ENCODE measurements around the gene ATG13. TPM values are rescaled to one million over a fixed set of nuclear protein-coding genes. Genes with fewer than 3 reads are reported as not detected.
A peak's percentile ranks its signal among the peaks of the same experiment; 100 is the strongest.

The ATG13 gene
- total RNA-seq, 2 experiments from 2014 or later: 95.7 to 102 TPM

DNA sequence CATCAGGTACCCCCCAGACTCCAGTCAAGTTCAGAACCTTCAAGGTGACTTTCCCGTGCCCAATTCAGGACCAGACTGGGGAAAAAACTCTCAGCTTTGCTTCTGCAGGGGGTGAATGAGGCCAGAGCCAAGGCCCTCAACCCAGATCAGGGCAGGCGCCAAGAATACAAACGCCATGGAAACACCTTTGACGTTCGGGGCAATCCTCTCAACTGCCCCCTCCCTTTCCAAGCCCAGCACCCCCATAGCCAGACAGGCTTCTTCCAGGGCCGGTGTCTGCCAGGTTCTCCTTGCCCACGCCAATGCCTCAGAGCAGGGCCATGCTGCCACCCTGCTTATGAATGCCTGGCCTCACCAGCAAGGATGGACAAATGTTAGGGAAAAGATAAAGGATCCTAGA is 77.3 kb downstream of the ATG13 start:
- peaks cover 27% of the 10 kb centered on the region for H3K4me1 Mint-ChIP-seq (ENCODE audit: low read depth)
- CTCF ChIA-PET: no interaction called here
- Histone ChIP-seq H3K4me3 (ENCODE audit: low read length) (no peak overlapping the region), H3K9me3 (ENCODE audit: control insufficient read depth in 1 of 2, insufficient read depth in 1 of 2, low read length in 2 of 2) (no peaks in the 10 kb centered on the region), H3K4me1 (ENCODE audit: insufficient read depth, low read length) (peaks cover 54% of the 10 kb centered on the region), H3K27me3 (ENCODE audit: control insufficient read depth in 1 of 2, insufficient read depth in 2 of 2, low read length in 2 of 2) (no peaks in the 10 kb centered on the region), H3K27ac (ENCODE audit: low read depth in 1 of 2, low read length in 2 of 2) (no peak overlapping the region), H3K36me3 (ENCODE audit: insufficient read depth, low read length) (peaks cover 61% of the 10 kb centered on the region)
- no peak for DNase-seq
- H3K9me3 Mint-ChIP-seq: no peaks in the 10 kb centered on the region
- TF ChIP-seq, protein P1, sequence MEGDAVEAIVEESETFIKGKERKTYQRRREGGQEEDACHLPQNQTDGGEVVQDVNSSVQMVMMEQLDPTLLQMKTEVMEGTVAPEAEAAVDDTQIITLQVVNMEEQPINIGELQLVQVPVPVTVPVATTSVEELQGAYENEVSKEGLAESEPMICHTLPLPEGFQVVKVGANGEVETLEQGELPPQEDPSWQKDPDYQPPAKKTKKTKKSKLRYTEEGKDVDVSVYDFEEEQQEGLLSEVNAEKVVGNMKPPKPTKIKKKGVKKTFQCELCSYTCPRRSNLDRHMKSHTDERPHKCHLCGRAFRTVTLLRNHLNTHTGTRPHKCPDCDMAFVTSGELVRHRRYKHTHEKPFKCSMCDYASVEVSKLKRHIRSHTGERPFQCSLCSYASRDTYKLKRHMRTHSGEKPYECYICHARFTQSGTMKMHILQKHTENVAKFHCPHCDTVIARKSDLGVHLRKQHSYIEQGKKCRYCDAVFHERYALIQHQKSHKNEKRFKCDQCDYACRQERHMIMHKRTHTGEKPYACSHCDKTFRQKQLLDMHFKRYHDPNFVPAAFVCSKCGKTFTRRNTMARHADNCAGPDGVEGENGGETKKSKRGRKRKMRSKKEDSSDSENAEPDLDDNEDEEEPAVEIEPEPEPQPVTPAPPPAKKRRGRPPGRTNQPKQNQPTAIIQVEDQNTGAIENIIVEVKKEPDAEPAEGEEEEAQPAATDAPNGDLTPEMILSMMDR (IDR thresholded peaks at IDR 0.05): no peak
- H3K27me3 Mint-ChIP-seq: no peaks in the 10 kb centered on the region
- POLR2A ChIA-PET: interaction anchor here (0.9 to 10.9 kb wide), 2 partner anchors 11 to 22 kb away, joined by 3 to 146 read pairs; no protein-coding TSS in a partner anchor
- H3K4me3 Mint-ChIP-seq: no peak overlapping the region
- no peak overlapping the region for H3K27ac Mint-ChIP-seq
- no peak for ATAC-seq (ENCODE audit: poor library complexity)
- H3K36me3 Mint-ChIP-seq (ENCODE audit: low read depth): peaks cover 66% of the 10 kb centered on the region
- intact Hi-C loops (cut with DNase I, micrococcal nuclease): loop anchor here in 1 of 2 experiments (10.0 kb wide), 1 partner anchor 580 kb away; no protein-coding TSS in a partner anchor

DNA sequence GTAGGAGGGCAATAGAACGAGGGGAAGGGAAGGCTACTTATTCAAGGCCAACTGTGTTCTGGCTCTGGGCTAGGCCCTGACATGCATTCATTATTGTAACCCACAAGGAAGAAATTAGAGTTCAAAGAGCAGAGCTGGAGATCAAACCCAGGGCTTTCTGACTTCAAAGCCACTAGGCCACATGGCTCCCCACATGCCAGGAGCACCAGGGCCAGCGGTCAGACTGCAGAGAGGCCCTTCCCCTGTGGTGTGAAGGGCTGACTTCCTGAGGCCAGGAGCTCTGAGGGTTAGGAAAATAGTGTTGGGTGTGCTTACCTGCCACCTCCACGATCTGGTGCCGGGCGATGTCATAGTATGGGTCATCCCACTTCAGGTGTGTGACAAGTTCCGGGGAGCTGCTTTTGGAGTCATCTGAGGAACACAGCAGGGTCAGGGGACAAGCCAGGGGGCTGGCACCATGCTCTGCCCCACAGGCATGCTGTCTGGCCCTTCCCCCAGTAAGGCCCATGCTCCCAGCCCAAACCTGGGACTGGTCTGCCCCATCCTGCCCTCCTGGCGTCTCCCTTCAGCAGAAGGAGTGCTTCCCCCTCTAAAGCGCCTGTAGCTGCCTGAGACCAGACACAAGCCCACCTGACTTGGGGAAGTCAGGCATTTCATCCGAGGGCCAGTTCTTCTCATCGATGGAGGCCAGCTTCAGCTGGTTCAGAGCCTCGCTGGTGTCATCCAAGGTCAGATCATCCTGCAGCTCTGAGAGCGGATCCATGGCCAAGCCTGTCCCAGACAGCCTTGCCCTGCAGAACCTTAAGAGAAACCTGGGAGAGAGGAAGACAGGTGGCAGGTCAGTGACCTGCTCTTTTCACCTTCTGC is 78.2 kb downstream of the ATG13 start:
- peaks cover 34% of the 10 kb centered on the region for H3K4me1 Mint-ChIP-seq (ENCODE audit: low read depth)
- DNase-seq (peak in 1 of 14 experiments; percentile 10), ATAC-seq (ENCODE audit: poor library complexity) (no peak)
- intact Hi-C loops (cut with DNase I, micrococcal nuclease): loop anchor here in 1 of 2 experiments (10.0 kb wide), 1 partner anchor 581 kb away; no protein-coding TSS in a partner anchor
- H3K4me3 Mint-ChIP-seq: no peak overlapping the region
- Histone ChIP-seq H3K9me3 (ENCODE audit: control insufficient read depth in 1 of 2, insufficient read depth in 1 of 2, low read length in 2 of 2) (no peaks in the 10 kb centered on the region), H3K4me3 (ENCODE audit: low read length) (no peak overlapping the region), H3K4me1 (ENCODE audit: insufficient read depth, low read length) (peaks cover 56% of the 10 kb centered on the region), H3K27ac (ENCODE audit: low read depth in 1 of 2, low read length in 2 of 2) (no peak overlapping the region), H3K27me3 (ENCODE audit: control insufficient read depth in 1 of 2, insufficient read depth in 2 of 2, low read length in 2 of 2) (no peaks in the 10 kb centered on the region), H3K36me3 (ENCODE audit: insufficient read depth, low read length) (peaks cover 54% of the 10 kb centered on the region)
- H3K27ac Mint-ChIP-seq: no peak overlapping the region
- CTCF ChIA-PET: no interaction called here
- POLR2A ChIA-PET: interaction anchor here (10.9 kb wide), 1 partner anchor 23 kb away, joined by 146 read pairs; no protein-coding TSS in a partner anchor
- TF ChIP-seq, protein P1 (IDR thresholded peaks at IDR 0.05): no peak
- no peaks in the 10 kb centered on the region for H3K9me3 Mint-ChIP-seq
- no peaks in the 10 kb centered on the region for H3K27me3 Mint-ChIP-seq
- peaks cover 69% of the 10 kb centered on the region for H3K36me3 Mint-ChIP-seq (ENCODE audit: low read depth)

DNA sequence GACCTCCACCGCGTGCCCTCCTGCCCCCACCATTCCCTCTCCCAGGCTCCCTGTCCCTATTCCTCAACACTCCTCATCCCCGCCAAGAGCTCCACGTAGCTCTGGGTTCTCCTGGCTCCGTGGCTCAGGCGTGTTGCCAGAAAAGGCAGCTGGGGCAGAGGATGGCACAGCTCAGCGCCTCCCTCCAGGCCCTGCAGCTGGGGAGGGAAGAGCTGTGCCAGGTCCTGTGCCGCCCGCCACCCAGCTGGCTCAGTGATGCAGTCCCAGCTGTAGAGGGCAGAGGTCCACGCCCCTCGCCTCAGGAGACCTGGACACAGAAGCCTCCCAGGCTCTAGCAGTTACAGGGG is 78.8 kb downstream of the ATG13 start:
- Mint-ChIP-seq H3K27me3 (no peaks in the 10 kb centered on the region), H3K9me3 (no peaks in the 10 kb centered on the region), H3K4me1 (ENCODE audit: low read depth) (peaks cover 37% of the 10 kb centered on the region), H3K4me3 (peak overlapping the region; percentile 20), H3K36me3 (ENCODE audit: low read depth) (peaks cover 69% of the 10 kb centered on the region), H3K27ac (no peak overlapping the region)
- Histone ChIP-seq H3K27me3 (ENCODE audit: control insufficient read depth in 1 of 2, insufficient read depth in 2 of 2, low read length in 2 of 2) (no peaks in the 10 kb centered on the region), H3K9me3 (ENCODE audit: control insufficient read depth in 1 of 2, insufficient read depth in 1 of 2, low read length in 2 of 2) (no peaks in the 10 kb centered on the region), H3K36me3 (ENCODE audit: insufficient read depth, low read length) (peaks cover 48% of the 10 kb centered on the region), H3K27ac (ENCODE audit: low read depth in 1 of 2, low read length in 2 of 2) (no peak overlapping the region), H3K4me3 (ENCODE audit: low read length) (no peak overlapping the region), H3K4me1 (ENCODE audit: insufficient read depth, low read length) (peaks cover 59% of the 10 kb centered on the region)
- peak in 1 of 14 experiments; percentile 9 for DNase-seq
- intact Hi-C loops (cut with DNase I, micrococcal nuclease): loop anchor here in 1 of 2 experiments (10.0 kb wide), 1 partner anchor 581 kb away; no protein-coding TSS in a partner anchor
- TF ChIP-seq, protein P1 (IDR thresholded peaks at IDR 0.05): no peak
- ChIA-PET CTCF (no interaction called here), POLR2A (interaction anchor here (10.9 kb wide), 1 partner anchor 23 kb away, joined by 146 read pairs; no protein-coding TSS in a partner anchor)
- no peak for ATAC-seq (ENCODE audit: poor library complexity)

All from CD4-positive, alpha-beta T cell (primary cell).